HepG2 (cell line): ENCODE measurements around the gene CYP27A1. TPM values are rescaled to one million over a fixed set of nuclear protein-coding genes. Genes with fewer than 3 reads are reported as not detected.

Experiments
- AGO2 ChIP-seq: fragments of 200-400 bp; formaldehyde crosslinking; optimal IDR thresholded peaks from 2 replicates; pipeline ENCODE3; 2017; ENCODE audit warnings: mild to moderate bottlenecking, low read depth, low read length, moderate library complexity
- ARNT2 ChIP-seq: sonication (generic); formaldehyde crosslinking; IDR thresholded peaks from 2 replicates; pipeline ENCODE4 v1.8.0; 2022; ENCODE audit warnings: mild to moderate bottlenecking, low read depth, missing genetic modification reagents, moderate library complexity
- ATF7 ChIP-seq, 2 experiments: fragments of 450-650 bp in 1 of 2; sonication (generic) in 1 of 2; formaldehyde crosslinking in 1 of 2; IDR thresholded peaks; 2 replicates each; pipeline versions ENCODE4 v1.4.0 to v1.6.1; 2016 to 2020; ENCODE audit warnings: antibody characterized with exemption in 1 of 2, mild to moderate bottlenecking in 1 of 2, missing genetic modification reagents in 1 of 2
- CC2D1A ChIP-seq: sonication (generic); formaldehyde crosslinking; IDR thresholded peaks from 2 replicates; pipeline ENCODE4 v1.8.1; 2023; ENCODE audit warnings: mild to moderate bottlenecking, missing genetic modification reagents
- EP300 ChIP-seq, 3 experiments: sonication (generic) in 1 of 3; formaldehyde crosslinking in 1 of 3; IDR thresholded peaks; 2 replicates each; pipeline versions ENCODE4 v1.5.1 to v1.6.1; 2011 to 2020; ENCODE audit warnings: low read depth in 2 of 3, low read length in 2 of 3, borderline replicate concordance in 1 of 3, improper control_type of control experiment in 1 of 3, mild to moderate bottlenecking in 1 of 3, missing genetic modification reagents in 1 of 3, moderate library complexity in 1 of 3
- FLYWCH1 ChIP-seq: sonication (generic); formaldehyde crosslinking; IDR thresholded peaks from 2 replicates; pipeline ENCODE4 v1.8.1; 2023; ENCODE audit warnings: mild to moderate bottlenecking, missing genetic modification reagents
- KAT7 ChIP-seq: IDR thresholded peaks from 2 replicates; pipeline ENCODE4 v1.6.1; 2018; ENCODE audit warnings: borderline replicate concordance, missing compliant biosample characterization
- KDM6A ChIP-seq: IDR thresholded peaks from 2 replicates; pipeline ENCODE4 v1.6.1; 2016; ENCODE audit warnings: low read depth
- KLF9 ChIP-seq: IDR thresholded peaks from 2 replicates; pipeline ENCODE4 v1.6.1; 2016; ENCODE audit warnings: low read depth
- LCORL ChIP-seq, 2 experiments: fragments of 450-650 bp in 1 of 2; sonication (generic) in 1 of 2; formaldehyde crosslinking in 1 of 2; IDR thresholded peaks; 2 replicates each; pipeline versions ENCODE4 v1.5.0 to v1.6.1; 2017 to 2020; ENCODE audit warnings: antibody characterized with exemption in 1 of 2, missing genetic modification reagents in 1 of 2
- NR2F6 ChIP-seq, 2 experiments: IDR thresholded peaks; 2 replicates each; pipeline ENCODE4 v1.6.1; 2016; ENCODE audit warnings: antibody characterized with exemption in 1 of 2, mild to moderate bottlenecking in 1 of 2
- PHF8 ChIP-seq: sonication (generic); formaldehyde crosslinking; IDR thresholded peaks from 2 replicates; pipeline ENCODE4 v1.5.0; 2020; ENCODE audit warnings: missing genetic modification reagents
- RELA ChIP-seq: sonication (generic); formaldehyde crosslinking; IDR thresholded peaks from 2 replicates; pipeline ENCODE4 v1.4.0; 2020; ENCODE audit warnings: missing genetic modification reagents
- RFXANK ChIP-seq: IDR thresholded peaks from 2 replicates; pipeline ENCODE4 v1.6.1; 2016
- TEAD3 ChIP-seq: optimal IDR thresholded peaks from 2 replicates; pipeline ENCODE3; 2016; ENCODE audit warnings: borderline replicate concordance
- TOPORS ChIP-seq: sonication (generic); formaldehyde crosslinking; IDR thresholded peaks from 2 replicates; pipeline ENCODE4 v1.8.0; 2023; ENCODE audit warnings: mild to moderate bottlenecking, missing genetic modification reagents
- XBP1 ChIP-seq: sonication (generic); formaldehyde crosslinking; IDR thresholded peaks from 2 replicates; pipeline ENCODE4 v1.5.0; 2020; ENCODE audit warnings: missing genetic modification reagents
- ZC3H4 ChIP-seq: sonication (generic); formaldehyde crosslinking; IDR thresholded peaks from 2 replicates; pipeline ENCODE4 v1.4.0; 2020; ENCODE audit warnings: missing genetic modification reagents, borderline replicate concordance
- ZMYM4 ChIP-seq: sonication (generic); formaldehyde crosslinking; IDR thresholded peaks from 2 replicates; pipeline ENCODE4 v1.8.1; 2023; ENCODE audit warnings: mild to moderate bottlenecking, missing genetic modification reagents
- ZNF12 ChIP-seq: sonication (generic); formaldehyde crosslinking; IDR thresholded peaks from 2 replicates; pipeline ENCODE4 v1.5.0; 2020; ENCODE audit warnings: missing genetic modification reagents
- ZNF225 ChIP-seq: sonication (generic); formaldehyde crosslinking; IDR thresholded peaks from 2 replicates; pipeline ENCODE4 v1.4.0; 2020; ENCODE audit warnings: mild to moderate bottlenecking, missing genetic modification reagents
- ZNF44 ChIP-seq: sonication (generic); formaldehyde crosslinking; IDR thresholded peaks from 2 replicates; pipeline ENCODE4 v1.5.1; 2020; ENCODE audit warnings: mild to moderate bottlenecking, missing genetic modification reagents
- ZNF629 ChIP-seq: sonication (generic); formaldehyde crosslinking; conservative IDR thresholded peaks from 2 replicates; pipeline ENCODE4 v1.5.0; 2020; ENCODE audit warnings: missing genetic modification reagents
- ZNF891 ChIP-seq: sonication (generic); formaldehyde crosslinking; IDR thresholded peaks from 2 replicates; pipeline ENCODE4 v1.5.0; 2020; ENCODE audit warnings: mild to moderate bottlenecking, missing genetic modification reagents
- ZSCAN31 ChIP-seq: sonication (generic); formaldehyde crosslinking; IDR thresholded peaks from 2 replicates; pipeline ENCODE4 v1.5.0; 2020; ENCODE audit warnings: low read depth, mild to moderate bottlenecking, missing genetic modification reagents
- polyA plus RNA-seq, 8 experiments: library from polyadenylated mRNA; depleted of rRNA in 3 of 8; stranded (reverse) in 7 of 8; unstranded in 1 of 8; fragments of >200 nt; fragmentation: Illumina TruSeq in 4 of 8; extraction: Trizol in 4 of 8; gene quantifications; 2 replicates each; pipeline versions ENCODE4 v1.2.1 to v1.2.3, GENCODE V29; 2011 to 2016; ENCODE audit warnings: low read depth in 4 of 8, missing spikeins in 1 of 8, mixed read lengths in 1 of 8; ENCODE audit not compliant: insufficient read depth in 1 of 8
- total RNA-seq, 5 experiments: library from RNA; depleted of rRNA; stranded (reverse); fragments of >200 nt; fragmentation: Illumina TruSeq; extraction: Trizol; gene quantifications; 2 replicates each; pipeline ENCODE4 v1.2.3, GENCODE V29; 2016; ENCODE audit warnings: low read depth in 1 of 5
- TF ChIP-seq, protein P1 (sequence below): IDR thresholded peaks from 2 replicates; pipeline ENCODE4 v1.6.1; 2018; ENCODE audit warnings: missing genetic modification reagents, mild to moderate bottlenecking, missing compliant biosample characterization
- TF ChIP-seq, protein P2 (sequence below): sonication (generic); formaldehyde crosslinking; IDR thresholded peaks from 2 replicates; pipeline ENCODE4 v1.4.0; 2020; ENCODE audit warnings: missing genetic modification reagents, borderline replicate concordance
- TF ChIP-seq, protein P3 (sequence below): sonication (generic); formaldehyde crosslinking; conservative IDR thresholded peaks from 2 replicates; pipeline ENCODE4 v1.8.0; 2022; ENCODE audit warnings: mild to moderate bottlenecking, moderate library complexity, missing genetic modification reagents

The CYP27A1 gene
- total and polyA plus RNA-seq, 2 of the 13 experiments (the other 11 are each of a cell fraction or from before 2014, with no cell fraction given) = 157 to 266 TPM

DNA sequence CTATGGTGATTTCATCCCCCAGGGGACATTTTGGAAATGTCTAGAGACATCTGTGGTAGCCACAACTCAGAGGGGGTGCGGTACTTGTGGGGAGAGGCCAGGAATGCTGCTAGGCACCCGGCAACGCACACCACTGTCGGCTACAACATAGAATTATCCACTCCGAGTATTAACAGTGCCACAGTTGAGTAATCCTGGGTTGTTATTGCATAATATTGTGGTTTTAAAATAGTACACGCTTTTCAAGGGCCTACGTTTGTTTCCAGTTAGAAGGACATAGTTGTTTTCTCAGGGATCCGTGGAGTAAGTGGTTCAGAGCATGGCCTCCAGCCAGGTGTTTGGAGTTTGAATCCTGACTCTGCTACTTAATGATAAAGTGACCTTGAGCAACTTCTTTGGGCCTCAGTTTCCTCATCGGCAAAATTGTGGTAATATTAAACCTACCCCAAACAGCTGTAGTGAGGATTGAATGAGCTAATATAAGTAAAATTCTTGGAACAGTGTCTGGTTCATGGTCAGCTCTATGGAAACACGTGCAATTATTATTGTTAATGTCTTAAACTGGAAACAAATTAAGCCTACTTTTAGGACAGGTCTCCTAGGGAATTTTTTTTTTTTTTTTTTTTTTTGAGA lies 24.5 kb downstream of the CYP27A1 start (continued):
- TF ChIP-seq, protein P1, sequence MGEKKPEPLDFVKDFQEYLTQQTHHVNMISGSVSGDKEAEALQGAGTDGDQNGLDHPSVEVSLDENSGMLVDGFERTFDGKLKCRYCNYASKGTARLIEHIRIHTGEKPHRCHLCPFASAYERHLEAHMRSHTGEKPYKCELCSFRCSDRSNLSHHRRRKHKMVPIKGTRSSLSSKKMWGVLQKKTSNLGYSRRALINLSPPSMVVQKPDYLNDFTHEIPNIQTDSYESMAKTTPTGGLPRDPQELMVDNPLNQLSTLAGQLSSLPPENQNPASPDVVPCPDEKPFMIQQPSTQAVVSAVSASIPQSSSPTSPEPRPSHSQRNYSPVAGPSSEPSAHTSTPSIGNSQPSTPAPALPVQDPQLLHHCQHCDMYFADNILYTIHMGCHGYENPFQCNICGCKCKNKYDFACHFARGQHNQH = 0 out of 2 replicates have a peak, but pooled peaks have one; percentile 47
- TF ChIP-seq RFXANK (CRISPR knock-in tag) (0 out of 2 replicates have a peak, but pooled peaks have one; percentile 47), LCORL (IDR thresholded peaks at IDR 0.05) (no peak), LCORL (CRISPR knock-in tag; IDR thresholded peaks at IDR 0.05) (no peak; the same call in 1 of the 2 replicates), ARNT2 (CRISPR knock-in tag) (no peak), RELA (CRISPR knock-in tag) (peak; percentile 42; the same call in 1 of the 2 replicates), TEAD3 (CRISPR knock-in tag) (peak; percentile 86), XBP1 (no peak), ZNF629 (CRISPR knock-in tag) (no peak), KAT7 (CRISPR knock-in tag) (peak; percentile 55; the same call in 1 of the 2 replicates), PHF8 (CRISPR knock-in tag) (no peak), ZNF891 (CRISPR knock-in tag) (no peak), ZNF44 (no peak), ZC3H4 (CRISPR knock-in tag) (no peak), NR2F6 (IDR thresholded peaks at IDR 0.05) (peak; percentile 60), NR2F6 (CRISPR knock-in tag; IDR thresholded peaks at IDR 0.05) (peak; percentile 66), ZNF12 (CRISPR knock-in tag) (peak; percentile 86), KLF9 (CRISPR knock-in tag) (no peak), AGO2 (no peak), FLYWCH1 (CRISPR knock-in tag) (no peak), CC2D1A (CRISPR knock-in tag) (no peak), ZNF225 (CRISPR knock-in tag) (no peak), KDM6A (CRISPR knock-in tag) (no peak), ZMYM4 (CRISPR knock-in tag) (peak; percentile 74), ZSCAN31 (peak; percentile 67; the same call in 1 of the 2 replicates), EP300 (IDR thresholded peaks at IDR 0.05; ENCODE audit: low read depth in 2 of 2, low read length in 2 of 2) (peak; percentile 86 to 98), EP300 (CRISPR knock-in tag; IDR thresholded peaks at IDR 0.05; ENCODE audit: borderline replicate concordance) (peak; percentile 76; the same call in 1 of the 2 replicates), ATF7 (IDR thresholded peaks at IDR 0.05) (peak; percentile 53; the same call in 1 of the 2 replicates), ATF7 (CRISPR knock-in tag; IDR thresholded peaks at IDR 0.05) (no peak), TOPORS (CRISPR knock-in tag) (no peak)
- TF ChIP-seq, protein P2, sequence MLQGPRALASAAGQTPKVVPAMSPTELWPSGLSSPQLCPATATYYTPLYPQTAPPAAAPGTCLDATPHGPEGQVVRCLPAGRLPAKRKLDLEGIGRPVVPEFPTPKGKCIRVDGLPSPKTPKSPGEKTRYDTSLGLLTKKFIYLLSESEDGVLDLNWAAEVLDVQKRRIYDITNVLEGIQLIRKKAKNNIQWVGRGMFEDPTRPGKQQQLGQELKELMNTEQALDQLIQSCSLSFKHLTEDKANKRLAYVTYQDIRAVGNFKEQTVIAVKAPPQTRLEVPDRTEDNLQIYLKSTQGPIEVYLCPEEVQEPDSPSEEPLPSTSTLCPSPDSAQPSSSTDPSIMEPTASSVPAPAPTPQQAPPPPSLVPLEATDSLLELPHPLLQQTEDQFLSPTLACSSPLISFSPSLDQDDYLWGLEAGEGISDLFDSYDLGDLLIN (CRISPR knock-in tag) = no peak
- TF ChIP-seq, protein P3, sequence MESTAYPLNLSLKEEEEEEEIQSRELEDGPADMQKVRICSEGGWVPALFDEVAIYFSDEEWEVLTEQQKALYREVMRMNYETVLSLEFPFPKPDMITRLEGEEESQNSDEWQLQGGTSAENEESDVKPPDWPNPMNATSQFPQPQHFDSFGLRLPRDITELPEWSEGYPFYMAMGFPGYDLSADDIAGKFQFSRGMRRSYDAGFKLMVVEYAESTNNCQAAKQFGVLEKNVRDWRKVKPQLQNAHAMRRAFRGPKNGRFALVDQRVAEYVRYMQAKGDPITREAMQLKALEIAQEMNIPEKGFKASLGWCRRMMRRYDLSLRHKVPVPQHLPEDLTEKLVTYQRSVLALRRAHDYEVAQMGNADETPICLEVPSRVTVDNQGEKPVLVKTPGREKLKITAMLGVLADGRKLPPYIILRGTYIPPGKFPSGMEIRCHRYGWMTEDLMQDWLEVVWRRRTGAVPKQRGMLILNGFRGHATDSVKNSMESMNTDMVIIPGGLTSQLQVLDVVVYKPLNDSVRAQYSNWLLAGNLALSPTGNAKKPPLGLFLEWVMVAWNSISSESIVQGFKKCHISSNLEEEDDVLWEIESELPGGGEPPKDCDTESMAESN (CRISPR knock-in tag) = 0 out of 2 replicates have a peak, but pooled peaks have one; percentile 35
